DOHH2 (cell line): ENCODE measurements around the gene COL5A1.

Source experiments
- H3F3A ChIP-seq: fragments of 200-600 bp; sonication (generic), shearing (Covaris generic); 2 replicates; pipeline ENCODE4 v1.6.0; 2016; ENCODE audit warnings: antibody characterized with exemption, mild to moderate bottlenecking; ENCODE audit not compliant: control insufficient read depth, insufficient read depth
- H3K27ac ChIP-seq: fragments of 200-600 bp; sonication (generic); 2 replicates; pipeline ENCODE4 v1.5.1; 2014; ENCODE audit warnings: low read depth, mild to moderate bottlenecking, low read length, moderate library complexity
- H3K27me3 ChIP-seq: fragments of 200-600 bp; sonication (generic); 2 replicates; pipeline ENCODE4 v1.6.1; 2014; ENCODE audit warnings: mild to moderate bottlenecking, low read length, mixed read lengths; ENCODE audit not compliant: control insufficient read depth
- H3K36me3 ChIP-seq: fragments of 200-600 bp; sonication (generic); 2 replicates; pipeline ENCODE4 v1.6.1; 2014; ENCODE audit warnings: mild to moderate bottlenecking, low read length, moderate library complexity, mixed read lengths; ENCODE audit not compliant: control insufficient read depth
- H3K4me1 ChIP-seq: fragments of 200-600 bp; sonication (generic); 2 replicates; pipeline ENCODE4 v1.6.1; 2014; ENCODE audit warnings: mild to moderate bottlenecking, low read length, mixed read lengths; ENCODE audit not compliant: control insufficient read depth
- H3K4me2 ChIP-seq: fragments of 200-600 bp; sonication (generic); 2 replicates; pipeline ENCODE4 v1.6.0; 2014; ENCODE audit warnings: mild to moderate bottlenecking, low read length, moderate library complexity
- H3K4me3 ChIP-seq: fragments of 200-600 bp; sonication (generic); 2 replicates; pipeline ENCODE4 v1.5.1; 2014; ENCODE audit warnings: mild to moderate bottlenecking, low read length, mixed read lengths
- H3K79me2 ChIP-seq: fragments of 200-600 bp; sonication (generic); 2 replicates; pipeline ENCODE4 v1.6.1; 2014; ENCODE audit warnings: mild to moderate bottlenecking, low read length, mixed read lengths; ENCODE audit not compliant: control insufficient read depth
- H3K9me2 ChIP-seq: fragments of 200-600 bp; sonication (generic); replicated peaks from 2 replicates; pipeline ENCODE4 v1.6.1; 2014; ENCODE audit warnings: mild to moderate bottlenecking, low read length, mixed read lengths; ENCODE audit not compliant: control insufficient read depth
- H3K9me3 ChIP-seq: fragments of 200-600 bp; sonication (generic); 2 replicates; pipeline ENCODE4 v1.6.1; 2014; ENCODE audit warnings: antibody characterized with exemption, low read length, mixed read lengths; ENCODE audit not compliant: control insufficient read depth, insufficient read depth
- H4K20me1 ChIP-seq: fragments of 200-600 bp; sonication (generic); 2 replicates; pipeline ENCODE4 v1.6.0; 2014; ENCODE audit warnings: low read depth, mild to moderate bottlenecking, antibody characterized with exemption, low read length, moderate library complexity; ENCODE audit not compliant: control insufficient read depth, insufficient read depth
- CTCF ChIP-seq: fragments of 200-600 bp; sonication (generic); IDR thresholded peaks from one replicate; pipeline ENCODE4 v1.5.1; 2014; ENCODE audit warnings: antibody characterized with exemption, mild to moderate bottlenecking, low read depth, low read length; ENCODE audit not compliant: poor library complexity, severe bottlenecking
- EZH2phosphoT487 ChIP-seq: fragments of 200-600 bp; sonication (generic); IDR thresholded peaks from 2 replicates; pipeline ENCODE4 v1.6.1; 2017; ENCODE audit warnings: borderline replicate concordance, mild to moderate bottlenecking, antibody characterized with exemption, low read length, moderate library complexity, mixed read lengths

The COL5A1 gene

GRCh38 chr9:134657666-134658377, 16.2 kb downstream of the COL5A1 start:
- no peak overlapping the region for H3K4me3 ChIP-seq
- no peaks in the 10 kb centered on the region for H3F3A ChIP-seq
- H3K27ac ChIP-seq: no peak overlapping the region
- H3K36me3 ChIP-seq: no peaks in the 10 kb centered on the region
- H3K4me1 ChIP-seq: no peaks in the 10 kb centered on the region
- TF ChIP-seq CTCF: no peak
- TF ChIP-seq EZH2phosphoT487: no peak
- H3K27me3 ChIP-seq: no peaks in the 10 kb centered on the region
- H3K9me2 ChIP-seq: no peaks in the 10 kb centered on the region
- no peaks in the 10 kb centered on the region for H4K20me1 ChIP-seq
- peaks cover 29% of the 10 kb centered on the region; the same call in 1 of the 2 replicates for H3K9me3 ChIP-seq
- H3K79me2 ChIP-seq: no peaks in the 10 kb centered on the region
- no peak overlapping the region for H3K4me2 ChIP-seq

GRCh38 chr9:134658378-134658955, 16.9 kb downstream of the COL5A1 start:
- no peak overlapping the region for H3K27ac ChIP-seq
- TF ChIP-seq CTCF: no peak
- TF ChIP-seq EZH2phosphoT487: no peak
- no peak overlapping the region for H3K4me3 ChIP-seq
- no peak overlapping the region for H3K4me2 ChIP-seq
- H3K27me3 ChIP-seq: no peaks in the 10 kb centered on the region
- H3K79me2 ChIP-seq: no peaks in the 10 kb centered on the region
- no peaks in the 10 kb centered on the region for H3K4me1 ChIP-seq
- H3K9me3 ChIP-seq: peaks cover 31% of the 10 kb centered on the region; the same call in 1 of the 2 replicates
- H4K20me1 ChIP-seq: no peaks in the 10 kb centered on the region
- H3F3A ChIP-seq: no peaks in the 10 kb centered on the region
- no peaks in the 10 kb centered on the region for H3K36me3 ChIP-seq
- no peaks in the 10 kb centered on the region for H3K9me2 ChIP-seq

GRCh38 chr9:134659688-134660131, 18.1 kb downstream of the COL5A1 start:
- TF ChIP-seq CTCF (no peak), EZH2phosphoT487 (no peak)
- H4K20me1 ChIP-seq: no peaks in the 10 kb centered on the region
- no peaks in the 10 kb centered on the region for H3K27me3 ChIP-seq
- no peak overlapping the region for H3K27ac ChIP-seq
- H3K4me3 ChIP-seq: no peak overlapping the region
- H3F3A ChIP-seq: no peaks in the 10 kb centered on the region
- no peak overlapping the region for H3K4me2 ChIP-seq
- no peaks in the 10 kb centered on the region for H3K4me1 ChIP-seq
- H3K9me3 ChIP-seq: peaks cover 31% of the 10 kb centered on the region; the same call in 1 of the 2 replicates
- no peaks in the 10 kb centered on the region for H3K79me2 ChIP-seq
- H3K9me2 ChIP-seq: no peaks in the 10 kb centered on the region
- H3K36me3 ChIP-seq: no peaks in the 10 kb centered on the region
